Measurements from ENCODE around the gene TBCK. TPM values are rescaled to one million over a fixed set of nuclear protein-coding genes. Genes with fewer than 3 reads are reported as not detected.

TBCK gene
- total and polyA plus RNA-seq, 7 experiments from 2014 or later = 29.5 to 70.7 (median 54.8) TPM

DNA sequence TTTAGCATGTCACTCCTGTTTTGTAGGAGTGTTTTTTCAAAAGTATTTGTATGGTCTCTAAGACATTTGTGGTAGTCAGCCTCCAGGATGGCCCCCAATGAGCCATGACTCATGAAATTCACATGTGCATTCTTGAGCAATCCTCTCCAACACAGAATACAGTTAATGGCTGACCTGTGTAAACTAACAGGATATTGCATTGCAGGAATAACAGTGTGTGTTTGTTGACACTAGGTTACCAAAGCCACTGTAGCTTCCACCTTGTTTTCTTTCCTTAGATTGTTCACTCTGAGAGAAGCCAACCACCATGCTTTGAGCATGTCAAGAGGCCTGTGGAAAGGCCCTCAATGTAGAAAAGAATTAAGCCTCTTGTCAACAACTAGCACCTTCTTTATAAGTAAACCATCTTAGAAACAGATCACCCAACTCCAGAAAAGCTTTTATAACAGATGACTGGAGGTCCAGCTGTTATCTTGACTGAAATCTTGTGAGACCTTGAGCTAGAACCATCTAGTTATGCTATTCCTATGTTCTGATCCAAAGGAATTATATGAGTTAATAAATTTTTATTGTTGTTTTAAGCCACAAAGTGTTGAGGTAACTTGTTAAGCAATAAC, 28.5 kb downstream of the TBCK start:
- Mint-ChIP-seq H3K4me1 (peaks cover 2 to 20% (median 9%) of the 10 kb centered on the region in 7 donors), H3K9me3 (peaks cover 0 to 3% (median 0%) of the 10 kb centered on the region in 11 donors), H3K36me3 (peaks cover 0 to 46% (median 27%) of the 10 kb centered on the region in 5 donors), H3K27me3 (no peaks in the 10 kb centered on the region), H3K4me3 (no peak overlapping the region), H3K27ac (no peak overlapping the region)
- no peak overlapping the region for H3K4me3 ChIP-seq (ENCODE audit: low read length)
- peaks cover 0 to 16% (median 0%) of the 10 kb centered on the region in 3 experiments for H3K36me3 ChIP-seq (ENCODE audit: control insufficient read depth in 2 of 3, insufficient read depth in 3 of 3, low read length in 3 of 3)
- no peak for DNase-seq
- no peaks in the 10 kb centered on the region for H3K9me3 ChIP-seq (ENCODE audit: control insufficient read depth in 2 of 3, low read length in 3 of 3)
- no peak overlapping the region for H3K27ac ChIP-seq (ENCODE audit: low read depth, low read length)
- ATAC-seq = no peak
- ChIA-PET POLR2A (no interaction called here), CTCF (no interaction called here)
- no peaks in the 10 kb centered on the region for H3K4me1 ChIP-seq (ENCODE audit: control insufficient read depth in 2 of 2, insufficient read depth in 2 of 2, low read length in 2 of 2)
- no peaks in the 10 kb centered on the region for H3K27me3 ChIP-seq (ENCODE audit: control insufficient read depth in 2 of 2, insufficient read depth in 2 of 2, low read length in 2 of 2)
- intact Hi-C loops (cut with micrococcal nuclease) = no loop called here

GRCh38 chr4:106286611-106287010, 29.4 kb downstream of the TBCK start:
- H3K9me3 ChIP-seq (ENCODE audit: control insufficient read depth in 2 of 3, low read length in 3 of 3) = no peaks in the 10 kb centered on the region
- ATAC-seq = no peak
- H3K36me3 Mint-ChIP-seq = peaks cover 0 to 48% (median 36%) of the 10 kb centered on the region in 5 donors

DNA sequence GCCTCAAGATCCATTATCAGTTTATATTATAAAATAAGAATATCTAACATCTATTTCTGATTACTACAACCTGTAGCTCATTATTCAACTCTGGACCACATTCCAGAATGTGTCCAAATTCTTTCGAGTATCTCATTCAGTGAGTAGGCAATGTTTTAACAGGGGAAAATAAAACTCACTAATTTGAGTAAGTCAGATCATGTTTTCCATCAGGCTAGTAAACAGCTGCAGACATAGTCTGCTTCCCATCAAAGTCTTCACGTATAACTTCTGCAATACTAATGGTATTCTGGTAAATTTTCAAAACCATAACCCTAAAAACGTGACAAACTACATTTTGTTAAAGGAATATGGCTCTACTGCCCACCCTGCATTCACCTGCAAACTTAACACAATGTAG, 31.8 kb downstream of the TBCK start:
- Histone ChIP-seq H3K4me1 (ENCODE audit: control insufficient read depth in 2 of 2, insufficient read depth in 2 of 2, low read length in 2 of 2) (no peaks in the 10 kb centered on the region), H3K27ac (ENCODE audit: low read depth, low read length) (no peak overlapping the region), H3K4me3 (ENCODE audit: low read length) (no peak overlapping the region), H3K36me3 (ENCODE audit: control insufficient read depth in 2 of 3, insufficient read depth in 3 of 3, low read length in 3 of 3) (peaks cover 0 to 8% (median 0%) of the 10 kb centered on the region in 3 experiments), H3K9me3 (ENCODE audit: control insufficient read depth in 2 of 3, low read length in 3 of 3) (no peaks in the 10 kb centered on the region), H3K27me3 (ENCODE audit: control insufficient read depth in 2 of 2, insufficient read depth in 2 of 2, low read length in 2 of 2) (no peaks in the 10 kb centered on the region)
- Mint-ChIP-seq H3K36me3 (peaks cover 0 to 50% (median 31%) of the 10 kb centered on the region in 5 donors), H3K4me1 (peaks cover 2 to 28% (median 14%) of the 10 kb centered on the region in 7 donors), H3K27me3 (no peaks in the 10 kb centered on the region), H3K9me3 (peaks cover 0 to 20% (median 0%) of the 10 kb centered on the region in 11 donors), H3K4me3 (no peak overlapping the region), H3K27ac (peak overlapping the region in 1 of 9 donors; percentile 20)
- ATAC-seq (no peak), DNase-seq (no peak)
- intact Hi-C loops (cut with micrococcal nuclease) = no loop called here
- ChIA-PET CTCF (no interaction called here), POLR2A (no interaction called here)

More at GRCh38 chr4:106286611-106287010, 29.4 kb downstream of the TBCK start:
- H3K4me3 Mint-ChIP-seq = no peak overlapping the region
- ChIA-PET CTCF (no interaction called here), POLR2A (no interaction called here)
- no peaks in the 10 kb centered on the region for H3K27me3 ChIP-seq (ENCODE audit: control insufficient read depth in 2 of 2, insufficient read depth in 2 of 2, low read length in 2 of 2)
- peaks cover 0 to 11% (median 0%) of the 10 kb centered on the region in 11 donors for H3K9me3 Mint-ChIP-seq
- intact Hi-C loops (cut with micrococcal nuclease) = no loop called here
- H3K27me3 Mint-ChIP-seq = no peaks in the 10 kb centered on the region
- no peak for DNase-seq
- H3K27ac Mint-ChIP-seq = peak overlapping the region in 1 of 9 donors; percentile 41
- peaks cover 2 to 25% (median 9%) of the 10 kb centered on the region in 7 donors for H3K4me1 Mint-ChIP-seq
- H3K36me3 ChIP-seq (ENCODE audit: control insufficient read depth in 2 of 3, insufficient read depth in 3 of 3, low read length in 3 of 3) = peaks cover 0 to 12% (median 0%) of the 10 kb centered on the region in 3 experiments
- no peak overlapping the region for H3K4me3 ChIP-seq (ENCODE audit: low read length)
- no peaks in the 10 kb centered on the region for H3K4me1 ChIP-seq (ENCODE audit: control insufficient read depth in 2 of 2, insufficient read depth in 2 of 2, low read length in 2 of 2)
- no peak overlapping the region for H3K27ac ChIP-seq (ENCODE audit: low read depth, low read length)

- Histone ChIP-seq H3K27ac (ENCODE audit: low read depth, low read length) (no peak overlapping the region), H3K4me1 (ENCODE audit: control insufficient read depth in 2 of 2, insufficient read depth in 2 of 2, low read length in 2 of 2) (no peaks in the 10 kb centered on the region), H3K27me3 (ENCODE audit: control insufficient read depth in 2 of 2, insufficient read depth in 2 of 2, low read length in 2 of 2) (no peaks in the 10 kb centered on the region), H3K4me3 (ENCODE audit: low read length) (no peak overlapping the region), H3K9me3 (ENCODE audit: control insufficient read depth in 2 of 3, low read length in 3 of 3) (no peaks in the 10 kb centered on the region), H3K36me3 (ENCODE audit: control insufficient read depth in 2 of 3, insufficient read depth in 3 of 3, low read length in 3 of 3) (no peaks in the 10 kb centered on the region)
- Mint-ChIP-seq H3K9me3 (peaks cover 0 to 15% (median 0%) of the 10 kb centered on the region in 11 donors), H3K36me3 (peaks cover 0 to 44% (median 23%) of the 10 kb centered on the region in 5 donors), H3K27ac (no peak overlapping the region), H3K4me1 (peaks cover 4 to 15% (median 11%) of the 10 kb centered on the region in 7 donors), H3K4me3 (no peak overlapping the region), H3K27me3 (no peaks in the 10 kb centered on the region)
- CTCF ChIA-PET = no interaction called here
- no peak for ATAC-seq
- POLR2A ChIA-PET = no interaction called here
- intact Hi-C loops (cut with micrococcal nuclease) = no loop called here
- DNase-seq = no peak
Observed at GRCh38 chr4:106277140-106277675, 38.8 kb downstream of the TBCK start.

- peaks cover 3 to 16% (median 5%) of the 10 kb centered on the region in 7 donors for H3K4me1 Mint-ChIP-seq
- H3K4me3 ChIP-seq (ENCODE audit: low read length) = no peak overlapping the region
- H3K4me1 ChIP-seq (ENCODE audit: control insufficient read depth in 2 of 2, insufficient read depth in 2 of 2, low read length in 2 of 2) = no peaks in the 10 kb centered on the region
- H3K36me3 ChIP-seq (ENCODE audit: control insufficient read depth in 2 of 3, insufficient read depth in 3 of 3, low read length in 3 of 3) = no peaks in the 10 kb centered on the region
- no peak overlapping the region for H3K27ac ChIP-seq (ENCODE audit: low read depth, low read length)
- CTCF ChIA-PET = no interaction called here
- no peaks in the 10 kb centered on the region for H3K9me3 ChIP-seq (ENCODE audit: control insufficient read depth in 2 of 3, low read length in 3 of 3)
- no peaks in the 10 kb centered on the region for H3K27me3 ChIP-seq (ENCODE audit: control insufficient read depth in 2 of 2, insufficient read depth in 2 of 2, low read length in 2 of 2)
- H3K27ac Mint-ChIP-seq = no peak overlapping the region
- peaks cover 0 to 28% (median 15%) of the 10 kb centered on the region in 5 donors for H3K36me3 Mint-ChIP-seq
- H3K9me3 Mint-ChIP-seq = no peaks in the 10 kb centered on the region
- ATAC-seq (no peak), DNase-seq (no peak)
- POLR2A ChIA-PET = no interaction called here
- intact Hi-C loops (cut with micrococcal nuclease) = no loop called here
- H3K4me3 Mint-ChIP-seq = no peak overlapping the region
- H3K27me3 Mint-ChIP-seq = no peaks in the 10 kb centered on the region
Observed at GRCh38 chr4:106273831-106274230, 42.2 kb downstream of the TBCK start.

DNA sequence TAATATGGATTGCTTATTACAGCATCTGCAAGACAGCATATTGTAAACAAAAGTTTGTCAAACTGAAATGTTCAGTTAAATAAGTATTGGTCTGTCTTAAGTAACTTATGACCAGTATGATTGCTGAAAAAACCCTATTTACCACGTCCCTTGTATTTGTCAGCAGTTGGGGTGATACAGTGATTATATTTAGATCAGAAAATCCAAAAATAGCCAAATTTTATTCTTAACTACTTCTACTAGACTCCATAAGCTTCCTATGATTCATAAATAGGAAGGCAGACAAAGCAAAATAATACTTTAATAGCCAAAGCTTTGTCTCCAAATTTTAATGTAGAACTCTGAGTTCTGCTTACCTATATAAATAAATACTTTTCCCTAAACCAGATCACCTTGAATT, 45.3 kb downstream of the TBCK start:
- Mint-ChIP-seq H3K9me3 (no peaks in the 10 kb centered on the region), H3K27me3 (no peaks in the 10 kb centered on the region), H3K36me3 (peaks cover 0 to 24% (median 15%) of the 10 kb centered on the region in 5 donors), H3K4me3 (no peak overlapping the region), H3K4me1 (peaks cover 2 to 15% (median 5%) of the 10 kb centered on the region in 7 donors), H3K27ac (no peak overlapping the region)
- H3K9me3 ChIP-seq (ENCODE audit: control insufficient read depth in 2 of 3, low read length in 3 of 3) = no peaks in the 10 kb centered on the region
- H3K27me3 ChIP-seq (ENCODE audit: control insufficient read depth in 2 of 2, insufficient read depth in 2 of 2, low read length in 2 of 2) = no peaks in the 10 kb centered on the region
- intact Hi-C loops (cut with micrococcal nuclease) = no loop called here
- H3K36me3 ChIP-seq (ENCODE audit: control insufficient read depth in 2 of 3, insufficient read depth in 3 of 3, low read length in 3 of 3) = no peaks in the 10 kb centered on the region
- H3K27ac ChIP-seq (ENCODE audit: low read depth, low read length) = no peak overlapping the region
- no peak overlapping the region for H3K4me3 ChIP-seq (ENCODE audit: low read length)
- ChIA-PET POLR2A (no interaction called here), CTCF (no interaction called here)
- ATAC-seq (no peak), DNase-seq (no peak)
- H3K4me1 ChIP-seq (ENCODE audit: control insufficient read depth in 2 of 2, insufficient read depth in 2 of 2, low read length in 2 of 2) = no peaks in the 10 kb centered on the region

GRCh38 chr4:106269711-106270110, 46.3 kb downstream of the TBCK start:
- peaks cover 0 to 3% (median 0%) of the 10 kb centered on the region in 3 experiments for H3K36me3 ChIP-seq (ENCODE audit: control insufficient read depth in 2 of 3, insufficient read depth in 3 of 3, low read length in 3 of 3)

More at GRCh38 chr4:106269711-106270110, 46.3 kb downstream of the TBCK start:
- H3K27me3 Mint-ChIP-seq = no peaks in the 10 kb centered on the region
- ChIA-PET CTCF (no interaction called here), POLR2A (no interaction called here)
- H3K9me3 ChIP-seq (ENCODE audit: control insufficient read depth in 2 of 3, low read length in 3 of 3) = no peaks in the 10 kb centered on the region
- no peak overlapping the region for H3K27ac ChIP-seq (ENCODE audit: low read depth, low read length)
- ATAC-seq (no peak), DNase-seq (no peak)
- H3K27me3 ChIP-seq (ENCODE audit: control insufficient read depth in 2 of 2, insufficient read depth in 2 of 2, low read length in 2 of 2) = no peaks in the 10 kb centered on the region
- H3K27ac Mint-ChIP-seq = no peak overlapping the region
- no peak overlapping the region for H3K4me3 ChIP-seq (ENCODE audit: low read length)
- no peaks in the 10 kb centered on the region for H3K9me3 Mint-ChIP-seq
- H3K4me1 Mint-ChIP-seq = peaks cover 2 to 13% (median 5%) of the 10 kb centered on the region in 7 donors
- H3K36me3 Mint-ChIP-seq = peaks cover 0 to 23% (median 15%) of the 10 kb centered on the region in 5 donors
- H3K4me1 ChIP-seq (ENCODE audit: control insufficient read depth in 2 of 2, insufficient read depth in 2 of 2, low read length in 2 of 2) = no peaks in the 10 kb centered on the region
- intact Hi-C loops (cut with micrococcal nuclease) = loop anchor here in 1 of 2 donors (10.0 kb wide), 1 partner anchor 915 kb away; no protein-coding TSS in a partner anchor
- no peak overlapping the region for H3K4me3 Mint-ChIP-seq

Data from naive thymus-derived CD4-positive, alpha-beta T cell (primary cell).